GM12874 (cell line): ENCODE data around the gene OXNAD1.

Experiments used
- TF ChIP-seq, protein P1 (sequence below): IDR thresholded peaks from 2 replicates; pipeline ENCODE4 v1.5.1; 2011; ENCODE audit warnings: low read depth, mild to moderate bottlenecking, control low read depth, low read length, moderate library complexity; ENCODE audit not compliant: insufficient read depth

OXNAD1 gene

DNA sequence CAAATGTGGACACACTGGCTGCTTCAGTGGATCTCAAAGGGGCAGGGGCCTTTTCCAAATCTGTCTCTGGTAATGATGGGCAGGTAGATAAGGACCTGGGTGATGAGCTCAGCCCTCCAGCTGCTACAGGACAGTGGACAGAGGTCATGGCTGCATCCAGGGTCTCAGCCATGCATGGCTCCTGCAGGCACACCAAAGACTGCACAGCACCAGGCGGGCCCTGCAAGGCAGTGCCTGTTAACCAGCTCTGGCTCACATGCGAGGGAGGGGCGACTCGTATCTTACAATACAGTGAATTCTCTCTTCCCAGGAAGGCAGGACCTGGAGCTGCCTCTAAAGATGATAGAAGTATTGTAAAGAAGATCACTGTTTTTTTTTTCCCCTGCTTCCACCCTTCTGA lies 58.7 kb downstream of the OXNAD1 start:
- TF ChIP-seq, protein P1, sequence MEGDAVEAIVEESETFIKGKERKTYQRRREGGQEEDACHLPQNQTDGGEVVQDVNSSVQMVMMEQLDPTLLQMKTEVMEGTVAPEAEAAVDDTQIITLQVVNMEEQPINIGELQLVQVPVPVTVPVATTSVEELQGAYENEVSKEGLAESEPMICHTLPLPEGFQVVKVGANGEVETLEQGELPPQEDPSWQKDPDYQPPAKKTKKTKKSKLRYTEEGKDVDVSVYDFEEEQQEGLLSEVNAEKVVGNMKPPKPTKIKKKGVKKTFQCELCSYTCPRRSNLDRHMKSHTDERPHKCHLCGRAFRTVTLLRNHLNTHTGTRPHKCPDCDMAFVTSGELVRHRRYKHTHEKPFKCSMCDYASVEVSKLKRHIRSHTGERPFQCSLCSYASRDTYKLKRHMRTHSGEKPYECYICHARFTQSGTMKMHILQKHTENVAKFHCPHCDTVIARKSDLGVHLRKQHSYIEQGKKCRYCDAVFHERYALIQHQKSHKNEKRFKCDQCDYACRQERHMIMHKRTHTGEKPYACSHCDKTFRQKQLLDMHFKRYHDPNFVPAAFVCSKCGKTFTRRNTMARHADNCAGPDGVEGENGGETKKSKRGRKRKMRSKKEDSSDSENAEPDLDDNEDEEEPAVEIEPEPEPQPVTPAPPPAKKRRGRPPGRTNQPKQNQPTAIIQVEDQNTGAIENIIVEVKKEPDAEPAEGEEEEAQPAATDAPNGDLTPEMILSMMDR: no peak

DNA sequence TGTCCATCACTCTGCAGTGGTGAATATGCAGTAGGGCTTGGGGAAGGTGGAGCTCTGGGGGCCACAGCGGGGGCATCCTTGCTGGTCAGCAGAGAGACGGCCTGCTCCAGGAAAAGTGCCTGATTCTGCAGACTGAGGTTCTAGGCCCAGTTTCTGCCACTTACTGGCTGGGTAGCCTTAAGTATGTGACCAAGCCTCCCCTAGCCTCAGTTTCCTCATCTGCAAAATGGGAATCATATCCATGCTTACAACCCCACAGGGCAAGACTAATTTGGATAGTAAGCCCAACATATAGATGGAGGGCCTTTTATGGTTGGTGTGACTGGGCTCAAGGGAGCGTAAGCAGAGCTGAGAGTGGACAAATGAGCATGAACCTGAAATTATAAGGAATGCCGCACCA lies 60.8 kb downstream of the OXNAD1 start:
- TF ChIP-seq, protein P1: no peak

DNA sequence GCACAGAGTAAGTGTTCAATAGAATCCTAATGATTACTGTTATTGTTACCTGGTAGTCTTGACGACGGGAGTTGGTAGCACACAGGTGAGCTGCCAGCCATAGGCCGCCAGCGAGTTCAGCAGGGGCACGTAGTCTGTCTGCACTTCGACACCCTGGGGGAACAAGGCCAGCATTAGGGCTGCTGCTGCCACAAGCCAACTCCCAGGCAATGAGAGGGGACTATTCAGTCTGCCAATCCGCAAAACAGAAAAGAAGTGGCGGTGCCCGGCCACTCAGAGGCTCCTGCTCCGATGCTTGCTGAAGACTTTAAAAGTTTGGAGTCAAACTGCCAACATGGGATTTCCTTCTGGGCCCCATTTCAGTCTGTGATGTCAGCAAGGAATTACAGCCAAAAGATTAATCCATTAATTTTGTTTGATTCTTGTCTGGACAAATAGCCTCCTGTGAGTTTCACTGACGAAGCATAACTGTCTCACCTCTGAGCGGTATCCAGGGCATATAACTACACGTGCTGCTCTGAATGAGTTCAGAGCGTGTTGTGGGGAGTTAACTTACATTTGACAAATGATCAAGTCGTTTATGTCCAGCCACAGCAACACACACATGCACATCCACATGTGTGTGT lies 61.8 kb downstream of the OXNAD1 start:
- TF ChIP-seq, protein P1: no peak

DNA sequence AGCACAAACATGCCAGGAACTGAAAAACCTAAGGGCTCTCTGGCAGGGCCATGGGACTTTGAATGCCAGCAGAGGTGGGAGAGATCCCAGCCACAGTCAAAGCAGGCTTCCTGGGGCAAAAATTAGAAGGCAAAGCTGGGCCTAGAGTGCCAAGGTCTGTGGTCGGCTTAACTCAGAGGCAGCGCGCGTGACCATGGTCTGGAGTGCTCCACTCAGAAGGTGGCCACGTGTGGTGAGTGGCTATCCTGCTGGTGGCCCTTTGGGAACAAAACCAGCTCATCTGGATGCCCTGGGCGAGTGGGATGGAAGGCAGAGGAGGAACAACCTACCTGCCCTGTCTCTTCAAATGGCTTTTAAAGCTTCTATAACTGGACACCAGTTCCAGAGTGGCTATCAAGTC lies 63.1 kb downstream of the OXNAD1 start:
- TF ChIP-seq, protein P1: no peak

DNA sequence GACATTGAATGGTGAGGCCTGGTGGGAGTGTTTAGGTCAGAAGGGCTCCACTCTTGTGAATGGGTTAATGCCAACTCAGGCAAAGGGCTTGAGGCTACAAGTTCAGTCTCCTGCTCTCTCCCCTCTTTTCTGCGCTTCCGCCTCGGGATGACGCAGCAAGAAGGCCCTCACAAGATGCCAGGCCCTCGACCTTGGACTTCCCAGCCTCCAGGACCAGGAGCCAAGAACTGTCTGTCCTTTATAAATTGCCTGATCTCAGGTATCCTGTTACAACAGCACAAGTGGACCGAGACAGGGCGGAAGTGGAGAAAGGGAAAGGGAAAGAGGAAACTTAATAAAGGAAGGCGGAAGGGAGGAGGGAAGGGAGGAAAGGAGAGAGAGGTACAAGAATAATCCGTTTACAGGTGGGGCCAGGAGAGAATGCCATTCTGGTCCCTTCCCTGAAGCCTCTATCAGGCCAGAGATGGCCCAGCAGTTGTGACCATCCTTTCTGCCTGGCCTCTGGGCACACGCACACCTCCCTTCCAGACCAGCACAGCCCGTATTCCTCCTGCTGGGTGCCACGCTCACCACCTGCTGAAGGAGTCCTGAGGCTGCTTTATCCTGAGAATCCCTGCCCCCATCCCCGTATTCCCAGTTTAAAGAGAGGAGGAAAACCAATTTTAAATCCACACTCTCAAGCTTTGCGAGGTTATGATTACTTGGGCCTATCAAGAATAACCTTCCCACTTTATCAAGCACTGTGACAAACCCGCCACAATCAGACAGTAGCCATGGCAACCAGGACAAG lies 64.2 kb downstream of the OXNAD1 start:
- TF ChIP-seq, protein P1: no peak

DNA sequence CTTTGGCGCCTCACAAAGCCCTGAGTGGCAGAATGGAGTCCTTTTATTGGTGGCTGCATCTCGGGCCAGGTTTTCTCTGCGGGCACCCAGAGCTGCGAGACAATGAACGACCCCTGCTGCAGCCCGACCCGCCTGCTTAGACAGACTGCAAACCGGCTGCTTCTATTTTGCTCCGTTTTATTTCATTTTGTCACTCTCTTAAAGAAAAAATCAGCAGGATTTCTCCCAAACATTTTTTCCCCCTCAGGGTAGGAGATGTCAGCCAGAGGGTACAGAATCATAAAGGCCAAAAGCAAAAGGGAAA lies 64.8 kb downstream of the OXNAD1 start:
- TF ChIP-seq, protein P1: no peak

DNA sequence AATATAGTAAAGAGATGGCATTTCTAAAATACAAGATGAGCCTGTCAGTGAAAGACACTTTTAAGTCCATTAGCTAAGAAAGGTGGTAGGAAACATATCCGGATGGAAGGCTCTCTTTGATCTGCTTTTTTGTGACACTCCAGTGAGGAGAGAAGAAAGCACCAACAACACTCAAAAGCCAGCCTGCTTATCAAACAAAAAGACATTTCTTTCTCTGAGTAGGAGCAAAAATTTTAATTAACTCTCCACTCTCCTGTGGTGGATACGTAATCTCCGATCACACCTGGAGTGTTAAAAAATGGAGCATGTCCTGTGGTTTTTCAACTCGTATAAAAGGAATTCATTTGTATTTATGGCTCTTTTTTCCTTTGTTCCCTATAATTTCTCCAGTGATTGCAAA lies 65.3 kb downstream of the OXNAD1 start:
- TF ChIP-seq, protein P1: no peak
